ENCODE results near the gene ABCC1.

DNA sequence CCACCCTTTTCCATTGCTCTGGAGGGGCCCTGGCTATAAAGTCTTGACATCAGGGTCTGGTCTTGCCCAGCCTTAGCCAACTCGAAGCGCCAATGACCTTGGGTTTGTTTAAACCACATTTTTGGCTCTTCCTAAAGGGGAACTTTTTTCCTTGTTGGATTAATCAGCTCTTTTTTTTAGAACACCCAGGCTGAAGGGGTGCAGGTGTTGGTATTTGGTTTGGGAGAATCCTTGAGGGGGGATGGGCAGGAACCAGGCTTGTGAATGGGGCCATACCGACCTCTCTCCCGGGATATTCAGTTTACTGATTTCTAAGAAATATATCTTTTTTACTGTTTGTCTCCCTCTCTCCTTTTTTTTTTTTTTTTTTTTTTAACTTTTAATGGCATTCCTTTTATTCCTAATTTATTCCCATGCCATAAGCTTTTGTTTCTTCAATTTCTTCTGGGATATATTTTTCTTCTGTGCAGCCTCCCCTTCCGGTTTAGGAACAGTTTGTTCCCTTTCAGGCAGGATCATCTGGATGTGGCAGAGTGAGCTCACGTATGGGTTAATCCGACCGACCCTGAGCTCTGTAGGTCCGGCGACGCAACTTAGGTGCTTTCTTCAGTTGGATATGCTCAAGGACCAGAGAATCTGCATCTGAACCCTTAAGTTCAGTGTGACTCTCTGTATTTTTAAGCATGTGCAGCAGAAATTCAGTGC, 144.4 kb downstream of the ABCC1 start:
- TF ChIP-seq, protein P1, sequence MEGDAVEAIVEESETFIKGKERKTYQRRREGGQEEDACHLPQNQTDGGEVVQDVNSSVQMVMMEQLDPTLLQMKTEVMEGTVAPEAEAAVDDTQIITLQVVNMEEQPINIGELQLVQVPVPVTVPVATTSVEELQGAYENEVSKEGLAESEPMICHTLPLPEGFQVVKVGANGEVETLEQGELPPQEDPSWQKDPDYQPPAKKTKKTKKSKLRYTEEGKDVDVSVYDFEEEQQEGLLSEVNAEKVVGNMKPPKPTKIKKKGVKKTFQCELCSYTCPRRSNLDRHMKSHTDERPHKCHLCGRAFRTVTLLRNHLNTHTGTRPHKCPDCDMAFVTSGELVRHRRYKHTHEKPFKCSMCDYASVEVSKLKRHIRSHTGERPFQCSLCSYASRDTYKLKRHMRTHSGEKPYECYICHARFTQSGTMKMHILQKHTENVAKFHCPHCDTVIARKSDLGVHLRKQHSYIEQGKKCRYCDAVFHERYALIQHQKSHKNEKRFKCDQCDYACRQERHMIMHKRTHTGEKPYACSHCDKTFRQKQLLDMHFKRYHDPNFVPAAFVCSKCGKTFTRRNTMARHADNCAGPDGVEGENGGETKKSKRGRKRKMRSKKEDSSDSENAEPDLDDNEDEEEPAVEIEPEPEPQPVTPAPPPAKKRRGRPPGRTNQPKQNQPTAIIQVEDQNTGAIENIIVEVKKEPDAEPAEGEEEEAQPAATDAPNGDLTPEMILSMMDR (IDR thresholded peaks at IDR 0.05): no peak
- TF ChIP-seq, protein P2, sequence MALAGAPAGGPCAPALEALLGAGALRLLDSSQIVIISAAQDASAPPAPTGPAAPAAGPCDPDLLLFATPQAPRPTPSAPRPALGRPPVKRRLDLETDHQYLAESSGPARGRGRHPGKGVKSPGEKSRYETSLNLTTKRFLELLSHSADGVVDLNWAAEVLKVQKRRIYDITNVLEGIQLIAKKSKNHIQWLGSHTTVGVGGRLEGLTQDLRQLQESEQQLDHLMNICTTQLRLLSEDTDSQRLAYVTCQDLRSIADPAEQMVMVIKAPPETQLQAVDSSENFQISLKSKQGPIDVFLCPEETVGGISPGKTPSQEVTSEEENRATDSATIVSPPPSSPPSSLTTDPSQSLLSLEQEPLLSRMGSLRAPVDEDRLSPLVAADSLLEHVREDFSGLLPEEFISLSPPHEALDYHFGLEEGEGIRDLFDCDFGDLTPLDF (CRISPR knock-in tag; IDR thresholded peaks at IDR 0.05): no peak
- TF ChIP-seq GRHL2 (CRISPR knock-in tag; IDR thresholded peaks at IDR 0.05; ENCODE audit: insufficient replicate concordance, severe bottlenecking) (no peak), IRF2 (CRISPR knock-in tag; IDR thresholded peaks at IDR 0.05; ENCODE audit: borderline replicate concordance, low read depth) (no peak), MYBL2 (CRISPR knock-in tag; IDR thresholded peaks at IDR 0.05) (no peak), ZNF263 (CRISPR knock-in tag; IDR thresholded peaks at IDR 0.05; ENCODE audit: low read depth) (no peak), ELF4 (CRISPR knock-in tag; IDR thresholded peaks at IDR 0.05; ENCODE audit: low read depth) (no peak), TEAD1 (CRISPR knock-in tag; IDR thresholded peaks at IDR 0.05) (no peak), NR2C2 (CRISPR knock-in tag; IDR thresholded peaks at IDR 0.05) (no peak), SP1 (CRISPR knock-in tag; conservative IDR thresholded peaks at IDR 0.05) (no peak)
- TF ChIP-seq, protein P3, sequence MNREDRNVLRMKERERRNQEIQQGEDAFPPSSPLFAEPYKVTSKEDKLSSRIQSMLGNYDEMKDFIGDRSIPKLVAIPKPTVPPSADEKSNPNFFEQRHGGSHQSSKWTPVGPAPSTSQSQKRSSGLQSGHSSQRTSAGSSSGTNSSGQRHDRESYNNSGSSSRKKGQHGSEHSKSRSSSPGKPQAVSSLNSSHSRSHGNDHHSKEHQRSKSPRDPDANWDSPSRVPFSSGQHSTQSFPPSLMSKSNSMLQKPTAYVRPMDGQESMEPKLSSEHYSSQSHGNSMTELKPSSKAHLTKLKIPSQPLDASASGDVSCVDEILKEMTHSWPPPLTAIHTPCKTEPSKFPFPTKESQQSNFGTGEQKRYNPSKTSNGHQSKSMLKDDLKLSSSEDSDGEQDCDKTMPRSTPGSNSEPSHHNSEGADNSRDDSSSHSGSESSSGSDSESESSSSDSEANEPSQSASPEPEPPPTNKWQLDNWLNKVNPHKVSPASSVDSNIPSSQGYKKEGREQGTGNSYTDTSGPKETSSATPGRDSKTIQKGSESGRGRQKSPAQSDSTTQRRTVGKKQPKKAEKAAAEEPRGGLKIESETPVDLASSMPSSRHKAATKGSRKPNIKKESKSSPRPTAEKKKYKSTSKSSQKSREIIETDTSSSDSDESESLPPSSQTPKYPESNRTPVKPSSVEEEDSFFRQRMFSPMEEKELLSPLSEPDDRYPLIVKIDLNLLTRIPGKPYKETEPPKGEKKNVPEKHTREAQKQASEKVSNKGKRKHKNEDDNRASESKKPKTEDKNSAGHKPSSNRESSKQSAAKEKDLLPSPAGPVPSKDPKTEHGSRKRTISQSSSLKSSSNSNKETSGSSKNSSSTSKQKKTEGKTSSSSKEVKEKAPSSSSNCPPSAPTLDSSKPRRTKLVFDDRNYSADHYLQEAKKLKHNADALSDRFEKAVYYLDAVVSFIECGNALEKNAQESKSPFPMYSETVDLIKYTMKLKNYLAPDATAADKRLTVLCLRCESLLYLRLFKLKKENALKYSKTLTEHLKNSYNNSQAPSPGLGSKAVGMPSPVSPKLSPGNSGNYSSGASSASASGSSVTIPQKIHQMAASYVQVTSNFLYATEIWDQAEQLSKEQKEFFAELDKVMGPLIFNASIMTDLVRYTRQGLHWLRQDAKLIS (CRISPR knock-in tag; IDR thresholded peaks at IDR 0.05; ENCODE audit: borderline replicate concordance): no peak
- TF ChIP-seq, protein P4, sequence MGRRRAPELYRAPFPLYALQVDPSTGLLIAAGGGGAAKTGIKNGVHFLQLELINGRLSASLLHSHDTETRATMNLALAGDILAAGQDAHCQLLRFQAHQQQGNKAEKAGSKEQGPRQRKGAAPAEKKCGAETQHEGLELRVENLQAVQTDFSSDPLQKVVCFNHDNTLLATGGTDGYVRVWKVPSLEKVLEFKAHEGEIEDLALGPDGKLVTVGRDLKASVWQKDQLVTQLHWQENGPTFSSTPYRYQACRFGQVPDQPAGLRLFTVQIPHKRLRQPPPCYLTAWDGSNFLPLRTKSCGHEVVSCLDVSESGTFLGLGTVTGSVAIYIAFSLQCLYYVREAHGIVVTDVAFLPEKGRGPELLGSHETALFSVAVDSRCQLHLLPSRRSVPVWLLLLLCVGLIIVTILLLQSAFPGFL (CRISPR knock-in tag; IDR thresholded peaks at IDR 0.05; ENCODE audit: borderline replicate concordance): no peak

Data from WTC11 (cell line).